ENCODE data around the gene PMP22.

PMP22 gene

GRCh38 chr17:15255713-15256454, 9.2 kb downstream of the PMP22 start:
- no peak overlapping the region for H3K4me3 ChIP-seq (ENCODE audit: low read depth, low read length)
- TF ChIP-seq, protein P1, sequence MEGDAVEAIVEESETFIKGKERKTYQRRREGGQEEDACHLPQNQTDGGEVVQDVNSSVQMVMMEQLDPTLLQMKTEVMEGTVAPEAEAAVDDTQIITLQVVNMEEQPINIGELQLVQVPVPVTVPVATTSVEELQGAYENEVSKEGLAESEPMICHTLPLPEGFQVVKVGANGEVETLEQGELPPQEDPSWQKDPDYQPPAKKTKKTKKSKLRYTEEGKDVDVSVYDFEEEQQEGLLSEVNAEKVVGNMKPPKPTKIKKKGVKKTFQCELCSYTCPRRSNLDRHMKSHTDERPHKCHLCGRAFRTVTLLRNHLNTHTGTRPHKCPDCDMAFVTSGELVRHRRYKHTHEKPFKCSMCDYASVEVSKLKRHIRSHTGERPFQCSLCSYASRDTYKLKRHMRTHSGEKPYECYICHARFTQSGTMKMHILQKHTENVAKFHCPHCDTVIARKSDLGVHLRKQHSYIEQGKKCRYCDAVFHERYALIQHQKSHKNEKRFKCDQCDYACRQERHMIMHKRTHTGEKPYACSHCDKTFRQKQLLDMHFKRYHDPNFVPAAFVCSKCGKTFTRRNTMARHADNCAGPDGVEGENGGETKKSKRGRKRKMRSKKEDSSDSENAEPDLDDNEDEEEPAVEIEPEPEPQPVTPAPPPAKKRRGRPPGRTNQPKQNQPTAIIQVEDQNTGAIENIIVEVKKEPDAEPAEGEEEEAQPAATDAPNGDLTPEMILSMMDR (IDR thresholded peaks at IDR 0.05; ENCODE audit: low read depth, low read length) = no peak

DNA sequence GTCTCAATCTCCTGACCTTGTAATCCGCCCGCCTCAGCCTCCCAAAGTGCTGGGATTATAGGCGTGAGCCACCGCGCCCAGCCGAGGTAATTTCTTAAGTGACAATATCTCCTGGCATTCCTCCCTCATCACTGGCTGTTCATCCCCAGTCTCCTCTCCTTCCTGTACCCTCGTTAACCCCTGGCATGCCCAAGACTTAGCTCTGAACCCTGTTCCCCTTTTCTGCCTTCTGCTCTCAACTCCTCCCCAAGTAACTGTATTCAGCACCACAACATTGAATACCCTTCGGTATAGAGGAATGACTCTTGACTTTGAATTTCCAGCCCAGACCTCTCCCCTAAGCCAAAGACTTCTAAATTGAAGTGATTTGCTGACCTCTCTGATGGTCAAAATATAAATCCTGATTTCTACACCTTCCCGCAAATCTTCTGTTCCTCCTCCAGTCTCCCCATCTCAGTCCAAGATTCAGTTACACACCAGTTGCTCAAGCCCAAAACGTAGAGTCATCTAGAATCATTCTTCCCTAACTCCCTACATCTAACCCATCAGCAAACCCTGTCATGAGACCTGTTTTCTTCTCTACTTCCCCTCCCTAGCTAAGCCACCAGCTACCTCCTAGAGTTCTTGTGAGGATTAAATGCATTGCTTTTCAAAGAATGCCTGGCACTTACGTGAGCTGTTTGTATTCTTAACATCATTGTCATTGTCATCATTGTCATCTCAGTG, 14.8 kb downstream of the PMP22 start:
- TF ChIP-seq, protein P1 (IDR thresholded peaks at IDR 0.05; ENCODE audit: low read depth, low read length) = no peak
- H3K4me3 ChIP-seq (ENCODE audit: low read depth, low read length) = no peak overlapping the region

DNA sequence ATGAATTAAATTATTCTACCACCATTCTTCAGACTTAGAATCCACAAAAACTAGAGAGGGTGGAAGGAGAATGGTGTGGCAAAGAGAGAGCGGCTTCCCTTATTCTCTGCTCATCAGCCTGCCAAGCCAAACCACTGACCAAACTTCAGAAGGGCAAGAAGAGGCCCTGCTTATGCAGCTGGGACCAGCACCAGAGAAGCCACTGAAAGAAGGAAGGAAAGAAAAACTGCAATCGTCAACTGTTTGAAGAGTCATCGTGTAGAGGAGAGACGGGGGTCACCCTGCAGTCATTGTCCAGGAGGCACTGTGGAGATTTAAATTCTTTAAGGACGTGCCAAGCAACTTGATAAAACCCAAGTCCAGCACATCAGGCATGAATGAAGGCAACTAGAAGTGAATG, 15.6 kb downstream of the PMP22 start:
- H3K4me3 ChIP-seq (ENCODE audit: low read depth, low read length) = no peak overlapping the region
- TF ChIP-seq, protein P1 (IDR thresholded peaks at IDR 0.05; ENCODE audit: low read depth, low read length) = no peak

GRCh38 chr17:15247891-15248529, 17.1 kb downstream of the PMP22 start:
- no peak overlapping the region for H3K4me3 ChIP-seq (ENCODE audit: low read depth, low read length)
- TF ChIP-seq, protein P1 (IDR thresholded peaks at IDR 0.05; ENCODE audit: low read depth, low read length) = 0 out of 2 replicates have a peak, but pooled peaks have one; percentile 19

DNA sequence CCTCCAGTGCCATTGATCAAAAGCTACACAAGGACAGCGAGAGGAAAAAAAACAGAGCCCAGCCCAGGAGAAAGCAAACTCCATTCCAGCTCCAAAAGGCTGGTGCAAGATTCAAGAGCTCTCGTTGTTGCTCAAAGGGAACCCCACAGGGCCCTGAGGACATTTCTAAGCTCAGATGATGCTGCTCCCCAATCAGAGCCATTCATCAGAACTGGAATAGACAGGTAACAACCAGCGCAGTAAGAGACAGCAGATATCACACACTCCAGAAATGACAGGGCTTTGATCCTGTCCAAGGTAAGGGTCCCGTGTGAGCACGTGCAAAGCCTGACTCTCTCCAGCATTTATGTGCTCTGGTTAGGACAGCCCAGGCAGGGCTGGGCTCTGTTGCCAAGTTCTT, 20.1 kb downstream of the PMP22 start:
- no peak overlapping the region for H3K4me3 ChIP-seq (ENCODE audit: low read depth, low read length)
- TF ChIP-seq, protein P1 (IDR thresholded peaks at IDR 0.05; ENCODE audit: low read depth, low read length) = no peak

- TF ChIP-seq, protein P1 (IDR thresholded peaks at IDR 0.05; ENCODE audit: low read depth, low read length) = no peak
These were observed 24.5 kb downstream of the PMP22 start for GRCh38 chr17:15240644-15241043.

DNA sequence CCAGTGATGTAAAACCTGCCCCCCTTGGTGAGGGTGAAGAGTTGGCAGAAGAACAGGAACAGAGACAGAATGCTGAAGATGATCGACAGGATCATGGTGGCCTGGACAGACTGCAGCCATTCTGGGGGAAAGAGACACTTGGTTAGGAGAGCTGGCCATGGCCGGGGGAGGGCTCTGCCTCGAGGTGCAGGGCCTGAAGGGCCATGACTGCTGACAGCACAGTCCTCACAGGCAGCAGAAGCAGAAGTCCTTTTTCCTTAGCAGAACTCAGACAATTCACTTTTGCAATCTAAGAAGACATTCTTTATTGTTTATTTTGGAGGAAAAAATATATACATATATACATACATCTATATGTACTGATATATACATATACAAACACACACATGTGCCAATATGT, 25.6 kb downstream of the PMP22 start:
- no peak overlapping the region for H3K4me3 ChIP-seq (ENCODE audit: low read depth, low read length)
- TF ChIP-seq, protein P1 (IDR thresholded peaks at IDR 0.05; ENCODE audit: low read depth, low read length) = no peak

More at GRCh38 chr17:15240644-15241043, 24.5 kb downstream of the PMP22 start:
- no peak overlapping the region for H3K4me3 ChIP-seq (ENCODE audit: low read depth, low read length)

Data from WI38 (cell line).